Trophoblast cell (in vitro differentiated cells and primary cell): ENCODE data around the gene NUDCD2.

Experiments used
- DNase-seq, 2 donors: peaks; one replicate each; pipeline ENCODE4 v3.0.0-alpha.2; 2016
- H2AFZ ChIP-seq: 2 replicates; pipeline ENCODE4 v1.6.1; 2013; ENCODE audit warnings: low read length, moderate library complexity, mild to moderate bottlenecking; ENCODE audit not compliant: insufficient read depth, poor library complexity
- H2AK5ac ChIP-seq: 2 replicates; pipeline ENCODE4 v1.6.1; 2013; ENCODE audit warnings: mild to moderate bottlenecking, low read length
- H2BK120ac ChIP-seq: 2 replicates; pipeline ENCODE4 v1.6.1; 2013; ENCODE audit warnings: low read length, mild to moderate bottlenecking, moderate library complexity; ENCODE audit not compliant: insufficient read depth, poor library complexity
- H2BK12ac ChIP-seq: 2 replicates; pipeline ENCODE4 v1.6.1; 2013; ENCODE audit warnings: mild to moderate bottlenecking, low read length, moderate library complexity
- H2BK5ac ChIP-seq: 2 replicates; pipeline ENCODE4 v1.6.1; 2013; ENCODE audit warnings: low read length, low read depth, moderate library complexity, mild to moderate bottlenecking; ENCODE audit not compliant: poor library complexity
- H3K14ac ChIP-seq: 2 replicates; pipeline ENCODE4 v1.6.1; 2013; ENCODE audit warnings: mild to moderate bottlenecking, low read length
- H3K18ac ChIP-seq: 2 replicates; pipeline ENCODE4 v1.6.1; 2013; ENCODE audit warnings: mild to moderate bottlenecking, low read length
- H3K23ac ChIP-seq: 2 replicates; pipeline ENCODE4 v1.6.1; 2013; ENCODE audit warnings: low read length
- H3K27ac ChIP-seq: 2 replicates; pipeline ENCODE4 v1.5.1; 2013; ENCODE audit warnings: low read depth, mild to moderate bottlenecking, inconsistent platforms, low read length, moderate library complexity
- H3K27me3 ChIP-seq: 2 replicates; pipeline ENCODE4 v1.6.1; 2013; ENCODE audit warnings: inconsistent platforms, mild to moderate bottlenecking, low read length, moderate library complexity; ENCODE audit not compliant: insufficient read depth
- H3K36me3 ChIP-seq, 2 experiments: 1 replicate in 1 of 2; 2 replicates in 1 of 2; pipeline ENCODE4 v1.6.1; 2013; ENCODE audit warnings: low read length in 2 of 2, mild to moderate bottlenecking in 2 of 2, moderate library complexity in 1 of 2; ENCODE audit not compliant: insufficient read depth in 2 of 2, control insufficient read depth in 1 of 2
- H3K4ac ChIP-seq: 2 replicates; pipeline ENCODE4 v1.6.1; 2013; ENCODE audit warnings: low read depth, mild to moderate bottlenecking, low read length, moderate library complexity
- H3K4me1 ChIP-seq, 2 experiments: 1 replicate in 1 of 2; 2 replicates in 1 of 2; pipeline ENCODE4 v1.6.1; 2013; ENCODE audit warnings: low read length in 2 of 2, mild to moderate bottlenecking in 2 of 2, moderate library complexity in 1 of 2; ENCODE audit not compliant: insufficient read depth in 2 of 2, control insufficient read depth in 1 of 2
- H3K4me2 ChIP-seq: 2 replicates; pipeline ENCODE4 v1.6.1; 2013; ENCODE audit warnings: inconsistent platforms, mild to moderate bottlenecking, low read length, moderate library complexity
- H3K4me3 ChIP-seq: 2 replicates; pipeline ENCODE4 v1.5.1; 2013; ENCODE audit warnings: mild to moderate bottlenecking, low read depth, low read length, inconsistent platforms
- H3K79me1 ChIP-seq: one replicate; pipeline ENCODE4 v1.6.1; 2013; ENCODE audit warnings: low read length
- H3K79me2 ChIP-seq: 2 replicates; pipeline ENCODE4 v1.6.1; 2013; ENCODE audit warnings: low read length, mild to moderate bottlenecking; ENCODE audit not compliant: control insufficient read depth, insufficient read depth, poor library complexity
- H3K9ac ChIP-seq: 2 replicates; pipeline ENCODE4 v1.6.1; 2013; ENCODE audit warnings: mild to moderate bottlenecking, low read length
- H3K9me3 ChIP-seq: 2 replicates; pipeline ENCODE4 v1.6.1; 2013; ENCODE audit warnings: low read depth, mild to moderate bottlenecking, control low read depth, inconsistent platforms, low read length; ENCODE audit not compliant: insufficient read depth
- H4K12ac ChIP-seq: 2 replicates; pipeline ENCODE4 v1.6.1; 2013; ENCODE audit warnings: low read depth, mild to moderate bottlenecking, low read length, moderate library complexity
- H4K8ac ChIP-seq: 2 replicates; pipeline ENCODE4 v1.6.1; 2013; ENCODE audit warnings: low read depth, mild to moderate bottlenecking, low read length, moderate library complexity
- H4K91ac ChIP-seq: one replicate; pipeline ENCODE4 v1.6.1; 2013; ENCODE audit warnings: low read depth, mild to moderate bottlenecking, low read length, moderate library complexity
- WGBS: extraction: QIAGEN DNeasy Blood & Tissue Kit; methylation state at CpG from one replicate; pipeline ENCODE4 v1.1.7; 2013; ENCODE audit warnings: missing lambda C conversion rate; ENCODE audit not compliant: insufficient read length, insufficient coverage; ENCODE audit errors: extremely low coverage; 5-methylcytosine and 5-hydroxymethylcytosine counted together

Gene NUDCD2

DNA sequence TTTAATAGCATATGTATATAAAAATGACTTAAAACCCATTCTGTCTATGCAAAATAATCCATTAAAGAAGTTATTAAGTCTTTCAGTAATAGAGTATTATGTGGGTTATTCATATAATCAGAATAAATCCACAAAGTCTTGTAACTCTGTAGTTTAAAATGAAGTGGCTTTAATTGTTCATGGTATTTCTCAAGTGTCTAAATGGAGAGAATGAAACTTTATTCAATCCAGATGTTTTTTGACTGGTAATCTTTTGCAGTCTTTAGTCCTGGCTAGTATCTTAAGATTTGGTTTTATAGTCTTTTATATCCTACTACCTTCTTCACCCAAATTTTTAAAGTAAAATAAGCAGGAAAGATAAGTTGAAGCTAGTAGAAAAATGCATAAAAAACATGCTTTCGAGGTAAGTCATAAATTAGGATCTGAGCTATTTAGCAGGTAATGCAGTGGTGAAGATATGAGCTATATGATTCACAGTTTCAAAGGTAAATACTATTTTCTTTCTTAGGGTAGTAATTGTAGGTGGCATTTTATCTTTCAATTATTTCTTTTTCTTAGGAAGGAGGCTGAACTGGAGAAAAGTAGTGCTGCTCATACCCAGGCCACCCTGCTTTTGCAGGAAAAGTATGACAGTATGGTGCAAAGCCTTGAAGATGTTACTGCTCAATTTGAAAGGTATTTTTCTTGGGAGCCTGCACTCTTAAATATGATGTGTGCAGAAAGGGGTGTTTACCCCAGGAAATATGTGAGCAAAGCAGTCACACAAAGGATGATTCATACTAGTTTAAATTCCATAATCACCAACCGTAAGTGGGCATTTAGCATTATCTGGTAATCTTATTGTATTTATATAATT lies 18.5 kb upstream of the NUDCD2 start:
- DNase-seq, result peak in 1 of 2 donors; percentile 11
- Histone ChIP-seq H2AFZ (no peak overlapping the region), H3K79me1 (no peaks in the 10 kb centered on the region), H3K23ac (no peak overlapping the region), H4K8ac (no peak overlapping the region), H3K27ac (no peak overlapping the region), H3K4me3 (no peak overlapping the region), H4K12ac (no peak overlapping the region), H2BK5ac (no peak overlapping the region), H3K9ac (no peak overlapping the region), H3K9me3 (no peaks in the 10 kb centered on the region), H3K36me3 (peaks cover 8 to 16% of the 10 kb centered on the region in 2 experiments), H3K14ac (no peak overlapping the region), H2AK5ac (no peak overlapping the region), H3K4ac (no peak overlapping the region), H3K79me2 (no peaks in the 10 kb centered on the region), H2BK12ac (no peak overlapping the region), H2BK120ac (no peak overlapping the region), H3K27me3 (no peaks in the 10 kb centered on the region), H3K18ac (no peak overlapping the region), H3K4me1 (no peaks in the 10 kb centered on the region), H3K4me2 (no peak overlapping the region), H4K91ac (no peak overlapping the region)
- WGBS, result no CpG with 5 or more reads among the region's 2 CpGs

GRCh38 chr5:163475411-163475810 lies 15.5 kb upstream of the NUDCD2 start:
- no peak overlapping the region for H2BK120ac ChIP-seq
- no peaks in the 10 kb centered on the region for H3K79me2 ChIP-seq
- no peak overlapping the region for H4K12ac ChIP-seq
- DNase-seq, result no peak
- peaks cover 6 to 20% of the 10 kb centered on the region in 2 experiments for H3K36me3 ChIP-seq
- no peak overlapping the region for H2AFZ ChIP-seq
- H3K9ac ChIP-seq, result no peak overlapping the region
- no peak overlapping the region for H3K14ac ChIP-seq
- no peak overlapping the region for H2BK12ac ChIP-seq
- H3K4me3 ChIP-seq, result no peak overlapping the region
- no peak overlapping the region for H3K23ac ChIP-seq
- no peak overlapping the region for H4K8ac ChIP-seq
- H3K79me1 ChIP-seq, result no peaks in the 10 kb centered on the region
- no CpG with 5 or more reads among the region's 2 CpGs for WGBS
- H2AK5ac ChIP-seq, result no peak overlapping the region
- no peak overlapping the region for H3K4me2 ChIP-seq
- H2BK5ac ChIP-seq, result no peak overlapping the region
- H4K91ac ChIP-seq, result no peak overlapping the region
- no peak overlapping the region for H3K18ac ChIP-seq
- no peak overlapping the region for H3K4ac ChIP-seq
- H3K27ac ChIP-seq, result no peak overlapping the region
- H3K27me3 ChIP-seq, result no peaks in the 10 kb centered on the region
- no peaks in the 10 kb centered on the region for H3K9me3 ChIP-seq
- no peaks in the 10 kb centered on the region for H3K4me1 ChIP-seq

DNA sequence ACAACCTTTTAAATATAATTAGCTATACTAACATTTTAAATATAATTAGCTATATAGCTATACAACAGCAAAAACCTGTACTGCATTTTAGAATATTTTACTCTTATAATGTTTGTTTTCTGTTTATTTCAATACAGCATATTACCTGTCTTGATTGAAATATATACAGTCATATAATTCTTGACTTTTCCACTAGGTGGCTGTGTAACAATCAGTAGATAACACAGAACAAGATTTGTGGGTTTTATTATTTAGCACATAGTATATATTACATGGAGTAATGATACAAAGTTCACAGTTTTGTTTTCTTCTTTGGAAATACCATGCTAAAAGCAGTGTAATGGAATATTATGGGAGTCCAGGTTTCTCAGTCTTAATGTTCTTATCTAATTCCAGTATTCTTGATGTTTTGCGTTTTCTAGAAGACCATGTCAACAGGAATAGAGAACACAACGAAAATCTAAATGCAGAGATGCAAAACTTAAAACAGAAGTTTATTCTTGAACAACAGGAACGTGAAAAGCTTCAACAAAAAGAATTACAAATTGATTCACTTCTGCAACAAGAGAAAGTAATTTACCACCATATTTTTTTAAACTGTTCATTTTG lies 13.8 kb upstream of the NUDCD2 start:
- H3K27me3 ChIP-seq, result no peaks in the 10 kb centered on the region
- H3K4ac ChIP-seq, result no peak overlapping the region
- no CpG with 5 or more reads among the region's 3 CpGs for WGBS

GRCh38 chr5:163467682-163468081 lies 7.8 kb upstream of the NUDCD2 start:
- no CpG with 5 or more reads among the region's 4 CpGs for WGBS
- Histone ChIP-seq H4K12ac (no peak overlapping the region), H3K9me3 (no peaks in the 10 kb centered on the region), H3K14ac (no peak overlapping the region), H3K18ac (no peak overlapping the region), H3K4me1 (no peaks in the 10 kb centered on the region), H2BK12ac (no peak overlapping the region), H3K79me1 (no peaks in the 10 kb centered on the region), H2BK120ac (no peak overlapping the region), H3K79me2 (no peaks in the 10 kb centered on the region), H2BK5ac (no peak overlapping the region), H3K23ac (no peak overlapping the region), H2AK5ac (no peak overlapping the region), H3K27ac (no peak overlapping the region), H4K91ac (no peak overlapping the region), H3K4ac (no peak overlapping the region), H2AFZ (no peak overlapping the region), H3K4me2 (no peak overlapping the region), H3K9ac (no peak overlapping the region), H3K4me3 (no peak overlapping the region), H3K27me3 (no peaks in the 10 kb centered on the region), H4K8ac (no peak overlapping the region), H3K36me3 (peaks cover 10 to 18% of the 10 kb centered on the region in 2 experiments)
- no peak for DNase-seq

More for the DNA sequence above, 13.8 kb upstream of the NUDCD2 start:
- H3K9me3 ChIP-seq, result no peaks in the 10 kb centered on the region
- H3K36me3 ChIP-seq, result peaks cover 5 to 25% of the 10 kb centered on the region in 2 experiments
- no peak overlapping the region for H2BK12ac ChIP-seq
- no peak overlapping the region for H3K14ac ChIP-seq
- H2AK5ac ChIP-seq, result no peak overlapping the region
- H4K91ac ChIP-seq, result no peak overlapping the region
- H3K4me2 ChIP-seq, result no peak overlapping the region
- no peak overlapping the region for H2BK5ac ChIP-seq
- no peak overlapping the region for H3K23ac ChIP-seq
- H4K8ac ChIP-seq, result no peak overlapping the region
- H3K27ac ChIP-seq, result no peak overlapping the region
- no peak overlapping the region for H3K4me3 ChIP-seq
- no peaks in the 10 kb centered on the region for H3K79me2 ChIP-seq
- DNase-seq, result peak in 1 of 2 donors; percentile 15
- no peak overlapping the region for H4K12ac ChIP-seq
- no peaks in the 10 kb centered on the region for H3K4me1 ChIP-seq
- H3K79me1 ChIP-seq, result no peaks in the 10 kb centered on the region
- no peak overlapping the region for H3K18ac ChIP-seq
- no peak overlapping the region for H2BK120ac ChIP-seq
- no peak overlapping the region for H3K9ac ChIP-seq
- no peak overlapping the region for H2AFZ ChIP-seq
